C4-2B (cell line): Measurements from ENCODE around the gene ATG101.
"Not testable (repeated sequence)": the region's sequence is repeated elsewhere in the genome, so short reads cannot be mapped to it uniquely, and the experiment has no call there.

Experiments
- CTCF ChIP-seq: fragments of 450-650 bp; conservative IDR thresholded peaks from 2 replicates; pipeline ENCODE4 v1.5.1; 2017; ENCODE audit warnings: mild to moderate bottlenecking
- ZFX ChIP-seq: fragments of 450-650 bp; IDR thresholded peaks from 2 replicates; pipeline ENCODE4 v1.6.1; 2017

GRCh38 chr12:52117806-52118475 is 48.2 kb downstream of the ATG101 start:
- not testable (repeated sequence) for TF ChIP-seq CTCF, ZFX
